Heart right ventricle (tissue), 16 donors: ENCODE data around the gene RAD51B. TPM values are rescaled to one million over a fixed set of nuclear protein-coding genes. Genes with fewer than 3 reads are reported as not detected.
"Not testable (repeated sequence)": the region's sequence is repeated elsewhere in the genome, so short reads cannot be mapped to it uniquely, and the experiment has no call there.

Source experiments
- ATAC-seq, 8 donors: fragments of 200-7000 bp; cut with Tn5 transposase; one replicate each; pipeline ENCODE4 v1.9.1; 2020; ENCODE audit warnings: mild to moderate bottlenecking in 8 of 8, moderate library complexity in 8 of 8, moderate number of reproducible peaks in 1 of 8
- DNase-seq, 2 donors: peaks; one replicate each; pipeline ENCODE4 v3.0.0-alpha.2; 2020
- H3K27ac ChIP-seq, 10 donors: fragments of 200-600 bp; sonication (generic) in 2 of 10; one replicate each; pipeline versions ENCODE4 v1.5.0 to v1.8.0; 2020 to 2022; ENCODE audit warnings: mild to moderate bottlenecking in 3 of 10
- H3K27me3 ChIP-seq, 7 donors: fragments of 200-600 bp; one replicate each; pipeline ENCODE4 v1.8.0; 2021 to 2022; ENCODE audit warnings: mild to moderate bottlenecking in 2 of 7
- H3K36me3 ChIP-seq, 9 donors: fragments of 200-600 bp; sonication (generic) in 1 of 9; one replicate each; pipeline versions ENCODE4 v1.5.0 to v1.8.0; 2020 to 2022; ENCODE audit warnings: mild to moderate bottlenecking in 2 of 9
- H3K4me1 ChIP-seq, 9 donors: fragments of 200-600 bp; sonication (generic) in 1 of 9; one replicate each; pipeline versions ENCODE4 v1.5.0 to v1.8.0; 2020 to 2022; ENCODE audit warnings: mild to moderate bottlenecking in 4 of 9
- H3K4me3 ChIP-seq, 10 donors: fragments of 200-600 bp; sonication (generic) in 2 of 10; one replicate each; pipeline versions ENCODE4 v1.5.0 to v1.8.0; 2020 to 2022; ENCODE audit warnings: mild to moderate bottlenecking in 7 of 10, moderate library complexity in 2 of 10
- H3K9me3 ChIP-seq, 11 donors: fragments of 200-600 bp in 10 of 11; sonication (generic) in 2 of 11; one replicate each; pipeline versions ENCODE4 v1.5.0 to v1.8.0; 2013 to 2022; ENCODE audit warnings: mild to moderate bottlenecking in 2 of 11, control low read depth in 1 of 11, moderate library complexity in 1 of 11
- WGBS, 2 donors: extraction: QIAGEN DNeasy Blood & Tissue Kit; methylation state at CpG; one replicate each; pipeline ENCODE4 v1.1.7; 2013; ENCODE audit warnings: inconsistent platforms in 1 of 2; 5-methylcytosine and 5-hydroxymethylcytosine counted together
- intact Hi-C, 10 donors: fragments of 100-400 bp; cut with DNase I; formaldehyde crosslinking; loops; one replicate each; pipeline versions ENCODE4 v1.11.1 to v1.14.2; 2022
- polyA plus RNA-seq, 2 donors: library from polyadenylated mRNA; stranded (reverse); fragments of 200-250 nt; gene quantifications; one replicate each; pipeline ENCODE4 v1.2.3, GENCODE V29; 2013
- total RNA-seq, 10 donors: library from RNA; stranded (reverse); fragmentation: NEBNext Ultra II Directional in 3 of 10; extraction: Animal tissue kit (Norgen Biotek cat#: 25700) in 3 of 10; gene quantifications; one replicate each; pipeline versions ENCODE4 v1.2.1 to v1.2.4, GENCODE V29; 2021 to 2023
- TF ChIP-seq, protein P1 (sequence below), 9 donors: fragments of 200-600 bp; sonication (generic) in 2 of 9; IDR thresholded peaks; one replicate each; pipeline versions ENCODE4 v1.5.0 to v1.8.0; 2021 to 2022; ENCODE audit warnings: antibody characterized with exemption in 9 of 9, mild to moderate bottlenecking in 5 of 9, moderate library complexity in 1 of 9
- donor health status: Arrhythmogenic right ventricular cardiomyopathy.
- donor health status: ischemic (EF 13 %, LVEDD 7.1; RV severe dilation, severe dysfunction).
- donor health status: healthy with polysubstance abuse.
- donor health status: DM: no; HTN: yes; CAD: no.
- donor health status: DM: no; HTN: no; CAD: no.
- donor health status: ischemic (EF 25% LVEDD 6.9; RV normal size, moderate dysfunction).
- donor health status: ischemic (EF 25% LVEDD 5.7; RV mildly dilated, moderate dysfunction).
- donor health status: healthy.
- donor health status: DM: yes; HTN: yes; CAD: no.
- donor health status: Ischemic cardiomyopathy.
- donor health status: ischemic (EF 35%, LVEDD 5.7; RV mildly dilated, moderate dysfunction).
- donor health status: nonischemic (EF 11% LVEDD 7.7; RV severe dilation, severe dysfunction).
- donor health status: DM: yes; HTN: yes; CAD: no.
- donor health status: PGD.
- donor health status: ischemic (EF 29% LVEDD 5.4; RV normal size, mild dysfunction).
- donor health status: nonischemic (EF 23%, LVEDD 6.1; RV moderate dilation, normal function).

The RAD51B gene
- total and polyA plus RNA-seq, 12 donors = 0.88 to 8.6 (median 3.5) TPM

DNA sequence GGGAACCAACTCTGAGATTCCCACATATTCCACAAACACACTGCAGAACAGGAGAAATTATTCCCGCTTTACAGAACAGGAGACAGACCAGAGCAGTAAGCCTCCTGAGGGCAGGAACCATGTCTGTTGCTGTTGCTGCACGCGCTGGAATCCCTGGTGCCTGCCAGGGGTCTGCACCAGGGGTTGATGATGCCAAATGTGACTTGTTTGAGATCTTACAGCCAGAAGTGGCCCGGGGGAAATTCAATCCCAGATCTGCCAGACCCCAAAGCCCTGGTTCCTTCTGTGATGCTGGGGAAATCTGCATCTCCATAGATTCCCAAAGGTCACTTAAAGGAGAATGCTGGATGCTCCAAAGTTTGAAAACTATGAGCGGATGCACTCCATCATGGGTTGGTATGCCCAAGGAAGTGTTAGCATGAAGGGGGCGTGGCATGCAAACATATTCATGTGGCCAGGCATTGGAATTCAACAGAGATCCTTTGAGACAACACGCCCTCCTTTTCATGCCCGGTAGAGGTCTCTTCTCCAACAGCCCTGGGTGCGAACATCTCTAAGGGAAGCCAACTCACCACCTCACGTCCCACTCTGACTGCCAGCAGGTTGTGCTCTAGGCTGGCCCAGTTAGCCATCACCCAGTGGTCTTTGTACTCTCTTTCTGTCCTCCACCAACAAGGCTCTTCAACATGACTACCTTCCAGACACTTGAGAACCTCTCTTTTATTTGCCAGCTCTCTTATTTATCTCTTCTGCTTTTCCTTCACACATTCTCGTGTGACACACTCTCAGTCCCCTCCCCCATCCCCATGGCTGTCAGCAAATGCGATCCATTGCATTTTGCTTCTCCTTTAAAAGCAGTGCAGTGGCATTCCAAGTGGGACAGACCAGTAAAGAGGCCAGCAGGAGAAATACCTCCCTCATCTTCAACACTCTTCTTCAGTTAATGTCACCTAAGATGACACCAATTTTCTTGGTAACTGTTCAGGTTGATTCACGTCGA is 841.9 kb downstream of the RAD51B start:
- no peaks in the 10 kb centered on the region for H3K27me3 ChIP-seq
- DNase-seq (no peak), ATAC-seq (no peak)
- TF ChIP-seq, protein P1, sequence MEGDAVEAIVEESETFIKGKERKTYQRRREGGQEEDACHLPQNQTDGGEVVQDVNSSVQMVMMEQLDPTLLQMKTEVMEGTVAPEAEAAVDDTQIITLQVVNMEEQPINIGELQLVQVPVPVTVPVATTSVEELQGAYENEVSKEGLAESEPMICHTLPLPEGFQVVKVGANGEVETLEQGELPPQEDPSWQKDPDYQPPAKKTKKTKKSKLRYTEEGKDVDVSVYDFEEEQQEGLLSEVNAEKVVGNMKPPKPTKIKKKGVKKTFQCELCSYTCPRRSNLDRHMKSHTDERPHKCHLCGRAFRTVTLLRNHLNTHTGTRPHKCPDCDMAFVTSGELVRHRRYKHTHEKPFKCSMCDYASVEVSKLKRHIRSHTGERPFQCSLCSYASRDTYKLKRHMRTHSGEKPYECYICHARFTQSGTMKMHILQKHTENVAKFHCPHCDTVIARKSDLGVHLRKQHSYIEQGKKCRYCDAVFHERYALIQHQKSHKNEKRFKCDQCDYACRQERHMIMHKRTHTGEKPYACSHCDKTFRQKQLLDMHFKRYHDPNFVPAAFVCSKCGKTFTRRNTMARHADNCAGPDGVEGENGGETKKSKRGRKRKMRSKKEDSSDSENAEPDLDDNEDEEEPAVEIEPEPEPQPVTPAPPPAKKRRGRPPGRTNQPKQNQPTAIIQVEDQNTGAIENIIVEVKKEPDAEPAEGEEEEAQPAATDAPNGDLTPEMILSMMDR (IDR thresholded peaks at IDR 0.05) = no peak
- H3K4me3 ChIP-seq = no peak overlapping the region
- WGBS, 2 donors = 72 to 83% methylated on average over 14 of the region's 14 CpGs
- no peaks in the 10 kb centered on the region for H3K9me3 ChIP-seq
- H3K4me1 ChIP-seq = peaks cover 16 to 58% (median 45%) of the 10 kb centered on the region in 9 donors
- no peaks in the 10 kb centered on the region for H3K36me3 ChIP-seq
- no peak overlapping the region for H3K27ac ChIP-seq
- intact Hi-C loops = loop anchor here in 1 of 10 donors (10.0 kb wide), 1 partner anchor 417 kb away; no protein-coding TSS in a partner anchor

DNA sequence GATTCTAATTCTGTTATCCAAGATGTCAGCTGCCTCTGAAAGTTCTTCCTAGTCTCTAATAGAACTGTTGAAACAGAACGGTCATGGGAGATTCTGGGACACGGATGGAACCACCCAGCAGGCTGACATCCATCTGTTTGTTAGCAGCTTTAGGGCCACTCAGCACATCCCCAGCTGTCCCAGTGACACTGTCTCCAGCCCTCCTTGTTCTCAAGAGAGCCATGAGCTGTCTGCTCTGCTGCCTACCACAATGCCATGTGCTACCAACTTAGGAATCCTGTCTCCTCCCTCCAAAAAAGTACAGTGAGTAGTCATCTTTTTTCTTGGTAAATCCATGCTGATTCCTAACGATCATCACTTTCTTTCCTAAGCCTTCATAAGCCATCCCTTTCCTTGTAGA is 842.8 kb downstream of the RAD51B start:
- H3K27ac ChIP-seq = no peak overlapping the region
- WGBS, 2 donors = 56 to 59% methylated on average over 3 of the region's 3 CpGs
- intact Hi-C loops = loop anchor here in 1 of 10 donors (10.0 kb wide), 1 partner anchor 418 kb away; no protein-coding TSS in a partner anchor

DNA sequence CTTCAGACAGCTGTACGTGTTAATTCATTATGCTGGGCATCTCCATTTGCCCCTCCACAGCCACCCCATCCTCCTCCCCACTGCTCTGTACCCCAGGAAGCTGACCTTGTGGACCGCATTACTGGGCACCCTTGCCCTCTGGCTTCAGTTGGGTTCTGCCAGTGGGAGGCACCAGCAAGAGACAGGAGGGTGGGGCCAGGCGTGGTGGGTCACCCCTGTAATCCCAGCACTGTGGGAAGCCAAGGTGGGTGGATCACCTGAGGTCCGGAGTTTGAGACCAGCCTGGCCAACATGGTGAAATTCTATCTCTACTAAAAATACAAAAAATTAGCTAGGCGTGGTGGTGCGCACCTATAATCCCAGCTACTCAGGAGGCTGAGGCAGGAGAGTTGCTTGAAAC is 843.2 kb downstream of the RAD51B start:
- intact Hi-C loops = loop anchor here in 1 of 10 donors (10.0 kb wide), 1 partner anchor 418 kb away; no protein-coding TSS in a partner anchor
- Histone ChIP-seq H3K4me1 (peaks cover 16 to 71% (median 49%) of the 10 kb centered on the region in 9 donors), H3K27ac (peak overlapping the region in 1 of 10 donors; percentile 74)
- not testable (repeated sequence) for H3K9me3 ChIP-seq, H3K4me3 ChIP-seq, DNase-seq, H3K27me3 ChIP-seq, ATAC-seq, H3K36me3 ChIP-seq
- 82 to 83% methylated on average over 6 of the region's 6 CpGs for WGBS, 2 donors

More for the DNA sequence above, 842.8 kb downstream of the RAD51B start:
- H3K4me1 ChIP-seq = peaks cover 16 to 67% (median 49%) of the 10 kb centered on the region in 9 donors
- TF ChIP-seq, protein P1 (IDR thresholded peaks at IDR 0.05) = no peak
- DNase-seq (no peak), ATAC-seq (no peak)
- H3K27me3 ChIP-seq = no peaks in the 10 kb centered on the region
- H3K4me3 ChIP-seq = no peak overlapping the region
- no peaks in the 10 kb centered on the region for H3K36me3 ChIP-seq
- H3K9me3 ChIP-seq = no peaks in the 10 kb centered on the region

DNA sequence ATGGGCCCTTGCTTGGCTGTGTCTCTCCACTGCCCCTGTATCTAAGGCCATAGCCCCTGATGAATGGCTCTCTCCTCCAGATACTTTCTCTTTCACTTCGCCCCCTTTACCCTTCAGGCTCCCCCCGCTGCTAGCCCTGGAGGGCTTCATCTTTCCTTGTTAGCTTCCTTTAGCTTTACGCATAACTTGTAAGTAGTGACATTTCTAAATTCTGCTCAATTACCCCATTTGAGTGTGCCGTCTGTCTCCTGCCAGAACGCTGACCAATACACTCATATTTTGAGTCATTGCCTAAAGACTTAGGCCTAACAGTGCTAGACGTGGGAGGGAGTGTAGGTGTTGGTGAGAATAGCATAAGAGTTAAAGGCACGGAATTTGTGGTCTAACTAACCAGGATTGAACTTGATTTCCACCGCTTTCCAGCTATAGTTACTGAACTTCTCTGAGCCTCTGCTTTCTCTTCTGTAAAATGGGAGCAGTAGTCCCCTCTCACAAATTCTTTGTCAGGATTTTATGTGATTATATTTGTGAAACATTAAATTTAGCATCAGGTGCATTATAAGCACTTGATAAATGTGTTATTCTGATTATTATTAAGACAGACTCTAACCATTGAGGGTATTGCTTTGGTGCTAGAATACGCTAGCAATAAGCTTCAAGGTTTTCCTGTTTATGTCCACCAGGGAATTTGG is 844.0 kb downstream of the RAD51B start:
- Histone ChIP-seq H3K27ac (peak overlapping the region in 3 of 10 donors; percentile 46 to 74 (median 70)), H3K4me3 (peak overlapping the region in 1 of 10 donors; percentile 18), H3K9me3 (no peaks in the 10 kb centered on the region), H3K36me3 (no peaks in the 10 kb centered on the region), H3K4me1 (peaks cover 16 to 75% (median 49%) of the 10 kb centered on the region in 9 donors), H3K27me3 (no peaks in the 10 kb centered on the region)
- DNase-seq (no peak), ATAC-seq (no peak)
- intact Hi-C loops = loop anchor here in 1 of 10 donors (10.0 kb wide), 1 partner anchor 419 kb away; no protein-coding TSS in a partner anchor
- 93% methylated on average over 9 of the region's 9 CpGs for WGBS, 2 donors
- TF ChIP-seq, protein P1 (IDR thresholded peaks at IDR 0.05) = no peak
